A673 (cell line): Measurements from ENCODE around the gene ATOSA.

Experiments used
- EZH2 ChIP-seq: fragments of 200-600 bp; sonication (generic); IDR thresholded peaks from 2 replicates; pipeline ENCODE4 v1.6.1; 2017; ENCODE audit warnings: borderline replicate concordance, low read depth, mild to moderate bottlenecking, mixed read lengths, antibody characterized with exemption, low read length; ENCODE audit not compliant: poor library complexity, severe bottlenecking
- TF ChIP-seq, protein P1 (sequence below): fragments of 300-800, 200-600 bp; sonication (generic); conservative IDR thresholded peaks from 2 replicates; pipeline ENCODE4 v1.5.1; 2017; ENCODE audit warnings: low read depth, mild to moderate bottlenecking, antibody characterized with exemption, low read length, moderate library complexity, mixed read lengths

DNA sequence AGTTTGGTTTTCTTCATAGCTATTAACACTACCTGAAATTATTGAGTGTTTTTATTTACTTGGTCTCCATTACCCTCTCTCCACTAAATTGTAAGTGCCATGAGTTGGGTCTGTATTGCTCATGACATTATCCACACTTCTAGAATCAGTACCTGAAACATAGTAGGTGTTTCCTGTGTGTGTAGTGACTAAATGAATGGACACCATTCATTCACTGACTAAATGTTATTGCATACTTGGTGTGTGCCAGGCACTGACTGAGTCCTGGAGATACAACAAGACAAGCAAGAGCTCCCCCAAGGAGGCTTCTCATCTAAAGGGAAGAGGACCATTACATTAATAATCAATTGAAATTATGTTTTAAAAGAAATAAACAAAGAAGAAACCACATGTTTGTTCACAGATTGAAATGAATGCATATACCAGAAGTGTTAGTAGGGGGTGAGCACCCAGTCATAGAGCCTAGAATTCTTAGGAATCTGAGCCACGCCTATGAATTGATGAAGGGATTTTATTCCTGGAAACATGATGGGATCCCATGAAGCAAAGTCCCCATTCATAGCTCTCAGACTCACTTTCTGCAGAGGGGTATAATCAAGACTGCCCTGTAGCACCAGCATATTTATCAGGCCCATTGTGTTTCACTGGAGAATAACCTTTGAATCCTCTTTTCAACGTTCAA lies 31.7 kb upstream of the ATOSA start:
- TF ChIP-seq, protein P1, sequence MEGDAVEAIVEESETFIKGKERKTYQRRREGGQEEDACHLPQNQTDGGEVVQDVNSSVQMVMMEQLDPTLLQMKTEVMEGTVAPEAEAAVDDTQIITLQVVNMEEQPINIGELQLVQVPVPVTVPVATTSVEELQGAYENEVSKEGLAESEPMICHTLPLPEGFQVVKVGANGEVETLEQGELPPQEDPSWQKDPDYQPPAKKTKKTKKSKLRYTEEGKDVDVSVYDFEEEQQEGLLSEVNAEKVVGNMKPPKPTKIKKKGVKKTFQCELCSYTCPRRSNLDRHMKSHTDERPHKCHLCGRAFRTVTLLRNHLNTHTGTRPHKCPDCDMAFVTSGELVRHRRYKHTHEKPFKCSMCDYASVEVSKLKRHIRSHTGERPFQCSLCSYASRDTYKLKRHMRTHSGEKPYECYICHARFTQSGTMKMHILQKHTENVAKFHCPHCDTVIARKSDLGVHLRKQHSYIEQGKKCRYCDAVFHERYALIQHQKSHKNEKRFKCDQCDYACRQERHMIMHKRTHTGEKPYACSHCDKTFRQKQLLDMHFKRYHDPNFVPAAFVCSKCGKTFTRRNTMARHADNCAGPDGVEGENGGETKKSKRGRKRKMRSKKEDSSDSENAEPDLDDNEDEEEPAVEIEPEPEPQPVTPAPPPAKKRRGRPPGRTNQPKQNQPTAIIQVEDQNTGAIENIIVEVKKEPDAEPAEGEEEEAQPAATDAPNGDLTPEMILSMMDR, result no peak
- TF ChIP-seq EZH2, result no peak
